ENCODE results near the gene TIGAR. TPM values are rescaled to one million over a fixed set of nuclear protein-coding genes. Genes with fewer than 3 reads are reported as not detected.

TIGAR gene
- total and polyA plus RNA-seq, 11 donors: 3.6 to 16.4 (median 11.3) TPM

GRCh38 chr12:4308334-4308950, 12.6 kb upstream of the TIGAR start:
- Histone ChIP-seq H3K9me3 (no peaks in the 10 kb centered on the region), H3K27me3 (no peaks in the 10 kb centered on the region), H3K4me3 (peak overlapping the region in 1 of 12 donors; percentile 10), H3K4me1 (peaks cover 3 to 47% (median 24%) of the 10 kb centered on the region in 12 donors), H3K36me3 (peaks cover 0 to 58% (median 13%) of the 10 kb centered on the region in 9 donors), H3K27ac (peak overlapping the region in 6 of 12 donors; percentile 11 to 72 (median 36))
- DNase-seq: no peak
- peak in 1 of 4 donors; percentile 8 for ATAC-seq
- WGBS, 4 donors: 85 to 87% (median 86%) methylated on average over 13 to 14 of the region's 14 CpGs
- TF ChIP-seq POLR2A (IDR thresholded peaks at IDR 0.05) (no peak), CTCF (IDR thresholded peaks at IDR 0.05) (no peak)
- intact Hi-C loops (cut with DNase I): loop anchor here in 5 of 10 donors (5.0 to 10.0 kb wide), 3 partner anchors 216 to 449 kb away; no protein-coding TSS in a partner anchor

GRCh38 chr12:4311776-4312175, 9.2 kb upstream of the TIGAR start:
- no peak overlapping the region for H3K27ac ChIP-seq
- ATAC-seq (no peak), DNase-seq (no peak)
- peaks cover 0 to 20% (median 8%) of the 10 kb centered on the region in 12 donors for H3K4me1 ChIP-seq
- TF ChIP-seq POLR2A (IDR thresholded peaks at IDR 0.05) (no peak), CTCF (IDR thresholded peaks at IDR 0.05) (no peak)
- WGBS, 4 donors: 87 to 96% (median 95%) methylated on average over 5 of the region's 5 CpGs
- H3K36me3 ChIP-seq: peaks cover 0 to 30% (median 0%) of the 10 kb centered on the region in 9 donors
- H3K9me3 ChIP-seq: no peaks in the 10 kb centered on the region
- no peaks in the 10 kb centered on the region for H3K27me3 ChIP-seq
- no peak overlapping the region for H3K4me3 ChIP-seq
- intact Hi-C loops (cut with DNase I): no loop called here

DNA sequence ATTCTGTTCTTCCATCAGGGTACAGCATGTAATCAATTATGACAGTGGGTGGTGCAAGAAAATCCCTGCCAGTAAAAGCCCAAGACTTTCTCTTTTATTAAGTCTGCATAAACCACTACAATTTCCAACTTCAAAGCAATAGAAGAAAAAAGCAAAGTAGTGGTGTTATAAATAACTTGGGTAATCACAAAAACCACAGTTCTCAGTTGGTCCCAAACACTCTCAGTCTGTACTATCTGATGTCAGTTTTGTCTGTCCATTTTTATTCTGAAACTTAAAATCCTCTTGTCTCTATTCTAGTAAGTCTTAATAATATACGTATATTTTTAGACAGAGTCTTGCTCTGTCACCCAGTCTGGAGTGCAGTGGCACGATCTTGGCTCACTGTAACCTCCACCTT, 8.8 kb upstream of the TIGAR start:
- Histone ChIP-seq H3K27ac (no peak overlapping the region), H3K27me3 (no peaks in the 10 kb centered on the region), H3K36me3 (peaks cover 0 to 29% (median 0%) of the 10 kb centered on the region in 9 donors), H3K4me3 (no peak overlapping the region), H3K4me1 (peaks cover 0 to 16% (median 8%) of the 10 kb centered on the region in 12 donors), H3K9me3 (no peaks in the 10 kb centered on the region)
- ATAC-seq (no peak), DNase-seq (no peak)
- 84 to 92% (median 89%) methylated on average over 2 of the region's 2 CpGs for WGBS, 4 donors
- intact Hi-C loops (cut with DNase I): no loop called here
- TF ChIP-seq CTCF (IDR thresholded peaks at IDR 0.05) (no peak), POLR2A (IDR thresholded peaks at IDR 0.05) (no peak)

GRCh38 chr12:4320497-4320852, 538 bp upstream of the TIGAR start:
- H3K27ac ChIP-seq: peak overlapping the region; percentile 33 to 95 (median 90)
- 0% methylated on average over 11 to 13 of the region's 13 CpGs for WGBS, 4 donors
- H3K36me3 ChIP-seq: peaks cover 0 to 2% (median 0%) of the 10 kb centered on the region in 9 donors
- H3K4me1 ChIP-seq: peaks cover 4 to 37% (median 14%) of the 10 kb centered on the region in 12 donors
- H3K27me3 ChIP-seq: no peaks in the 10 kb centered on the region
- ATAC-seq (peak in 3 of 4 donors; percentile 22 to 52 (median 33)), DNase-seq (no peak)
- H3K4me3 ChIP-seq: peak overlapping the region; percentile 78 to 99 (median 94)
- TF ChIP-seq POLR2A (IDR thresholded peaks at IDR 0.05) (no peak), CTCF (IDR thresholded peaks at IDR 0.05) (no peak)
- H3K9me3 ChIP-seq: no peaks in the 10 kb centered on the region
- intact Hi-C loops (cut with DNase I): loop anchor here in 1 of 10 donors (5.0 kb wide), 1 partner anchor 43 kb away; no protein-coding TSS in a partner anchor
